Muscle layer of duodenum (tissue), 2 donors: ENCODE measurements around the gene OIP5.

Experiments used
- H3K27ac ChIP-seq: one replicate; pipeline ENCODE4 v1.7.0; 2013; ENCODE audit warnings: mild to moderate bottlenecking, low read length
- H3K27me3 ChIP-seq: one replicate; pipeline ENCODE4 v1.7.0; 2013; ENCODE audit warnings: low read depth, mild to moderate bottlenecking, control low read depth, low read length
- H3K36me3 ChIP-seq, 2 donors: one replicate each; pipeline ENCODE4 v1.7.0; 2013; ENCODE audit warnings: low read length in 2 of 2, control low read depth in 1 of 2, mild to moderate bottlenecking in 1 of 2; ENCODE audit not compliant: insufficient read depth in 2 of 2, control insufficient read depth in 1 of 2
- H3K4me1 ChIP-seq, 2 donors: one replicate each; pipeline ENCODE4 v1.7.0; 2013; ENCODE audit warnings: low read length in 2 of 2, mild to moderate bottlenecking in 2 of 2, control low read depth in 1 of 2, moderate library complexity in 1 of 2; ENCODE audit not compliant: insufficient read depth in 2 of 2, control insufficient read depth in 1 of 2
- H3K4me3 ChIP-seq, 2 donors: one replicate each; pipeline ENCODE4 v1.7.0; 2013; ENCODE audit warnings: low read length in 2 of 2, low read depth in 1 of 2, mild to moderate bottlenecking in 1 of 2
- H3K9me3 ChIP-seq, 2 donors: one replicate each; pipeline ENCODE4 v1.7.0; 2013; ENCODE audit warnings: low read length in 2 of 2, control low read depth in 1 of 2, mild to moderate bottlenecking in 1 of 2; ENCODE audit not compliant: control insufficient read depth in 1 of 2
- donor health status: healthy.

Gene OIP5

DNA sequence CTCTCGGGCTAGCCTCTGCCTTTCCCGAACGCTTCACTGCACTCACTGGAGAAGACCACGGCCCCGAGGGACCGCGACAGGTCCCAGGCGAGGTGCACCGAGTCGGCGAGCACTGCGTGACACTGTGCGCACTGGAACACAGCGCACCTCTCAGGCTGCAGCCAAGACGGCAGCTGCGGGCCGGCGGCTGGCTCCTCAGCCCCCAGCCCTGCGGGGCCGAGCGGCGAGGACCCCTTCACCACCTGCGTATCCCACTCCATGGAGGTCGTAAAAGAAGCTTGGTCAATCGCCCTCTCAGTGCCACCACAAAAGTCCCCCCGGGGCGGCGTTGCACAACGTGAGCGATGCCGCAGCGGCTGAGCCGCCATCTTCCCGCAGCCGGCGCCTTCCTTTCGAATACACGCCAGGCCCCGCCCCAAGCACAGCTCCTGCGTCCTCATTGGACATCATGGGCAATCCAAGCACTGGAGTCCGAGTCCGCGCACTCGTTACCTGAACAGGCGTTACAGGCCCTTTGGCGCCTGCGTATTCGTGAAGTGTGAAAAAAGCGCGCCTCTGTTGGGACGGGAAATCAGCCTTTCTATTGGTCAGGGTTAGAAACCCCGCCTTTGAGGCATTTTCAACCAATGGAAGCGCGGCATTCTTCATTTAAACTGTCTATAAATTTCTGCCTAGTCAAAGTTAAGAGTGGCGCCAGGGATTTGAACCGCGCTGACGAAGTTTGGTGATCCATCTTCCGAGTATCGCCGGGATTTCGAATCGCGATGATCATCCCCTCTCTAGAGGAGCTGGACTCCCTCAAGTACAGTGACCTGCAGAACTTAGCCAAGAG is at the start of gene OIP5, which contains the start of gene NUSAP1:
Gene OIP5 (minus strand): TSS at position 398 of the 832 bp plus-strand sequence. CDS start 30 bp downstream, at position 368.
Gene NUSAP1 (plus strand): TSS at position 688 of the 832 bp plus-strand sequence. CDS start 77 bp downstream, at position 765.
- Histone ChIP-seq H3K9me3 (no peaks in the 10 kb centered on the region), H3K4me1 (peaks cover 0 to 8% of the 10 kb centered on the region in 2 donors), H3K27ac (peak within 1 kb of the TSS; percentile 61)

DNA sequence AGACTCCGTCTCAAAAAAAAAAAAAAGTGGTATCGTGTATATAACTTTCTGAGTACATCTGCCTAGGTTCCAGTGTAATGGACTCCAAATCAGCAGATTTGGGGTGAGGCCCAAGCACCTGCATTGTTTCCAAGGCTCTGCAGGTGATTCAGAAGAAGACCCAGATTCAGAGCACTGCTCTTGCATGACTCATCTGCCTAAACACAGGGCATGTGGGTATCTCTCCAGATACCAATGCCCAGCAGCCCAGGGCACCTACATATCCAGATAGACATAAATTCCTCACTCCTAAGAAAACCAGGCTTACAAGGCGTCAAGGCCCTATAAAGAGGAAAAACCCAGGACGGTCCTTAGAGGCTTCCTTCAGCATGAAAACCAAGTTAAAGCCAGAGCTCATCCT is 45.6 kb upstream of the OIP5 start:
- H3K4me1 ChIP-seq = no peaks in the 10 kb centered on the region
- no peaks in the 10 kb centered on the region for H3K9me3 ChIP-seq
- no peaks in the 10 kb centered on the region for H3K27me3 ChIP-seq
- no peak overlapping the region for H3K27ac ChIP-seq
- no peak overlapping the region for H3K4me3 ChIP-seq
- H3K36me3 ChIP-seq = no peaks in the 10 kb centered on the region

More for the DNA sequence above, at the start of gene OIP5, which contains the start of gene NUSAP1:
- no peaks in the 10 kb centered on the region for H3K27me3 ChIP-seq
- no peaks in the 10 kb centered on the region for H3K36me3 ChIP-seq
- peak within 1 kb of the TSS; percentile 93 to 99 for H3K4me3 ChIP-seq

- no peaks in the 10 kb centered on the region for H3K27me3 ChIP-seq
- no peak overlapping the region for H3K4me3 ChIP-seq
- no peaks in the 10 kb centered on the region for H3K9me3 ChIP-seq
- H3K36me3 ChIP-seq = peaks cover 0 to 4% of the 10 kb centered on the region in 2 donors
- H3K4me1 ChIP-seq = no peaks in the 10 kb centered on the region
- H3K27ac ChIP-seq = no peak overlapping the region
Observed at GRCh38 chr15:41367418-41367817, 35.0 kb upstream of the OIP5 start.

DNA sequence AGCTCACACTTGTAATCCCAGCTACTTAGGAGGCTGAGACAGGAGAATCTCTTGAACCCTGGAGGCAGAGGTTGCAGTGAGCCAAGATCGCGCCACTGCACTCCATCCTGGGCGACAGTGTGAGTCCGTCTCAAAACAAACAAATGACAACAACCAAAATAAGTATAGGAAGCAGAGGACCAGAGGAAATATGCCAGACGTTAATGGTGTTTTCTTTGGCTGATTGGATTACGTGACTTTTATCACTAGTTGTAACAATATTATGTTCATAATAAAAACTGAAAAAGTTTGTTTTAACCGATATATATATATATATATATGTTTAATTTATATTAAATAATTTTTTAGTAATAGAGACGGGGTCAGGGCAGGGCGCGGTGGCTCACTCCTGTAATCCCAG is 22.0 kb upstream of the OIP5 start:
- no peaks in the 10 kb centered on the region for H3K27me3 ChIP-seq
- H3K9me3 ChIP-seq = no peaks in the 10 kb centered on the region
- peaks cover 0 to 3% of the 10 kb centered on the region in 2 donors for H3K36me3 ChIP-seq
- H3K4me3 ChIP-seq = no peak overlapping the region
- H3K27ac ChIP-seq = no peak overlapping the region
- H3K4me1 ChIP-seq = no peaks in the 10 kb centered on the region

- Histone ChIP-seq H3K27ac (no peak overlapping the region), H3K4me1 (no peaks in the 10 kb centered on the region), H3K4me3 (no peak overlapping the region), H3K27me3 (no peaks in the 10 kb centered on the region), H3K36me3 (no peaks in the 10 kb centered on the region), H3K9me3 (no peaks in the 10 kb centered on the region)
Observed at GRCh38 chr15:41350057-41350717, 17.8 kb upstream of the OIP5 start.

GRCh38 chr15:41347236-41347635 is 14.8 kb upstream of the OIP5 start:
- Histone ChIP-seq H3K9me3 (no peaks in the 10 kb centered on the region), H3K36me3 (no peaks in the 10 kb centered on the region), H3K27me3 (no peaks in the 10 kb centered on the region), H3K4me3 (no peak overlapping the region), H3K27ac (no peak overlapping the region), H3K4me1 (no peaks in the 10 kb centered on the region)

GRCh38 chr15:41341519-41341918 is 9.1 kb upstream of the OIP5 start:
- no peak overlapping the region for H3K4me3 ChIP-seq
- no peaks in the 10 kb centered on the region for H3K36me3 ChIP-seq
- H3K4me1 ChIP-seq = no peaks in the 10 kb centered on the region
- no peaks in the 10 kb centered on the region for H3K27me3 ChIP-seq
- H3K27ac ChIP-seq = no peak overlapping the region
- H3K9me3 ChIP-seq = no peaks in the 10 kb centered on the region

DNA sequence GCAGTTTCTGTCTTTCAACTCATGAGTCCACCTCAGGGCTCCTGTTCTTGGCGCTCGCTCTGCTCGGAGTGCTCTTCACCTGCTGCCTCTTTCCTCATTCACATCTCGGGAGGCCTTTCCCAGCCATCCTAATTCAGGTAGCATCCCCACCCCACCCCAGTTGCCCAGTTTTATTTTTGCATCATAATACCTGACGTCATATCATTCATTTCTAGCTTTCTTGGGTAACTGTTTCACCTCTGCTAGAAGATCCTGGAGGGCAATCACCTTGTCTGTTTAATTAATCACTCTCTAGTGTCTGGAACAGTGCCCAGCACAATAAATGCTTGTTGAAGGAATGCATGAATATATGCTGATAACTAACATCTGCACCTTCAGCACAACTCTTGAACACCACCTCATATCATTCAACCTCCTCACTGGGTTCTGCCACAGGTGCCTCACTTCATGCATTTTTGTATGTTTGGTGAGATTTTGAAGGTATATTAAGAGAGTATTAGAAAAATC is 7.9 kb upstream of the OIP5 start:
- Histone ChIP-seq H3K4me3 (no peak overlapping the region), H3K27ac (no peak overlapping the region), H3K27me3 (no peaks in the 10 kb centered on the region), H3K9me3 (no peaks in the 10 kb centered on the region), H3K36me3 (no peaks in the 10 kb centered on the region), H3K4me1 (no peaks in the 10 kb centered on the region)

DNA sequence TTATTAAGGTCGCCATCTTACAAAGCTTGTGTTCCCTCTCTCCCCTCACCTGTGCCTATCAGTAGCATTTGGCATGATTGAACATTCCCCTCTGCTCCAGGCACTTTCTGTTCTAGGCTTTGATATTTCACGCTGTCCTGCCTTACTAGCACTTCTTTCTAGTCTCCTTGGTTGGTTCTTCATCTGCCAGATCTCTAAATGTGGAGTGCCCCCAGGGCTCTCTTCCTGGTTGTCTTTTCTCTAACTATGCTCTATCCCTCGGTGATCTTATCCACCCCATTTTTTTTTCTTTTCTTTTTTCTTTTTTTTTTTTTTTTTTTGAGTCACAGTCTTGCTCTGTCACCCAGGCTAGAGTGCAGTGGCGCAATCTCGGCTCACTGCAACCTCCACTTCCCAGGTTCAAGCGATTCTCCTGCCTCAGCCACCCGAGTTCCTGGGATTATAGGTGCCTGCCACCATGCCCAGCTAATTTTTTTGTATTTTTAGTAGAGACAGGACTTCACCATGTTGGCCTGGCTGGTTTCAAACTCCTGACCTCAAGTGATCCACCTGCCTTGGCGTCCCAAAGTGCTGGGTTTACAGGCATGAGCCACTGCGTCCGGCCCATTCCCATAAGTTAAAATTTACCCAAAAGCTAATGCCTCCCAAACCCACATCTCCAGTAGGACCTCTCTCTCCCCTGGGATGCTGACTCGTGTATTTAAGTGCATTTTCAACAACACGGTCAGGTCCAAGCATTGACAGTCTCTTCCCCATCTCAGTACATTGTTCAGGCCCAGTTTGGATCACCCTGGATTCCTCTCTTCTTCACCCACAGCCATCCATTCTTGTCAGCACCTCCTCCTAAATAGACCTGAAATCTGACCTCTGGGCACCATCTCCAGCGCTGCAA is 5.5 kb upstream of the OIP5 start:
- H3K4me3 ChIP-seq = no peak overlapping the region
- no peak overlapping the region for H3K27ac ChIP-seq
- peaks cover 0 to 8% of the 10 kb centered on the region in 2 donors for H3K4me1 ChIP-seq
- H3K9me3 ChIP-seq = no peaks in the 10 kb centered on the region
- H3K36me3 ChIP-seq = no peaks in the 10 kb centered on the region
- no peaks in the 10 kb centered on the region for H3K27me3 ChIP-seq

- no peaks in the 10 kb centered on the region for H3K36me3 ChIP-seq
- H3K4me1 ChIP-seq = peaks cover 0 to 8% of the 10 kb centered on the region in 2 donors
- no peaks in the 10 kb centered on the region for H3K27me3 ChIP-seq
- no peak overlapping the region for H3K27ac ChIP-seq
- H3K9me3 ChIP-seq = no peaks in the 10 kb centered on the region
- no peak overlapping the region for H3K4me3 ChIP-seq
Observed at GRCh38 chr15:41337047-41337446, 4.7 kb upstream of the OIP5 start.

DNA sequence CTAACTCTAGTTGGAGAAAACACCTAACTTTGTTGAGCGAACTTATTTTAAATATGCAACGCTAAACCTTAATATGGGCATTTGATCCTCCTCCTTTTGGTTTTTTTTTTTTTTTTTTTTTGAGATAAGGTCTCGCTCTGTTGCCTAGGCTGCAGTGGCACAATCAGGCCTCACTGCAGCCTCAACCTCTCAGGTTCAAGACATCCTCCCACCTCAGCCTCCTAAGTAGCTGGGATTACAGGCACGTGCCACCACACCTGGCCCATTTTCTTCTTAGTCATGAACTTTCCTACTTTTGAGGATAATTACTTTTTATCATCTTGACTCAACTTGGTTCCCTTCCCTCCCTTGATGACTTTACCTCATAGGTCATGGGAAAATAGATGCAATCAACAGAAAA is 4.2 kb upstream of the OIP5 start:
- Histone ChIP-seq H3K4me3 (no peak overlapping the region), H3K27me3 (no peaks in the 10 kb centered on the region), H3K36me3 (no peaks in the 10 kb centered on the region), H3K27ac (no peak overlapping the region), H3K4me1 (peaks cover 0 to 8% of the 10 kb centered on the region in 2 donors), H3K9me3 (no peaks in the 10 kb centered on the region)
